ENCODE measurements around the gene MYRIP.

The MYRIP gene

GRCh38 chr3:40213556-40213955 lies 404.1 kb downstream of the MYRIP start:
- DNase-seq (ENCODE audit: low read depth, low spot score), result no peak
- Histone ChIP-seq H3K4me3 (ENCODE audit: insufficient read length, low read depth) (no peak overlapping the region), H3K4me1 (ENCODE audit: insufficient read depth, insufficient read length) (no peaks in the 10 kb centered on the region)

DNA sequence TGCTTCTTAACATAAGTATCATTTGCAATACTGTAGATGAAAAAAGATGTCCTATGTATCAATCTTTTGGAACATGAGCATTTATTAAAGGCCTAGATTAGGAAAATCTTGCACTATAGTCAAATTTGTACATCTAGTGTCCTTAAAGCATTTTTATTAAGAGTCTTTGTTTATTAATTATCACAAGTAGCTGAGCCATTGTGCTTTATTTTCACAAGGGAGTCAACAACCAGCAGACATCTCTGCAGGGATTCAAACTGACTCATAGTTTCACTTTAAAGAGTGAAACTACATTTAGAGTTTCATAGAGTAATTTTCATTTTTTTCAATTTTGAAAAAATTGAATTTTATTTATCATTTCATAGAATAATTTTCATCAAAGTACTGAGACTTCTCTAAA lies 405.6 kb downstream of the MYRIP start:
- Histone ChIP-seq H3K9me3 (ENCODE audit: insufficient read depth, low read length) (no peaks in the 10 kb centered on the region), H3K9ac (ENCODE audit: insufficient read length, low read depth) (no peak overlapping the region), H3K27me3 (ENCODE audit: insufficient read depth, insufficient read length) (no peaks in the 10 kb centered on the region), H3K4me3 (ENCODE audit: insufficient read length, low read depth) (no peak overlapping the region), H3K36me3 (ENCODE audit: insufficient read depth, insufficient read length, low read length) (no peaks in the 10 kb centered on the region), H3K4me1 (ENCODE audit: insufficient read depth, insufficient read length) (no peaks in the 10 kb centered on the region)
- no peak for TF ChIP-seq YY1 (IDR thresholded peaks at IDR 0.05; ENCODE audit: insufficient read depth, insufficient read length)
- no peak for TF ChIP-seq SUZ12 (IDR thresholded peaks at IDR 0.05; ENCODE audit: extremely low read depth, insufficient read depth, insufficient read length)
- TF ChIP-seq ZNF274 (IDR thresholded peaks at IDR 0.05; ENCODE audit: low read depth, low read length), result no peak
- no peak for DNase-seq (ENCODE audit: low read depth, low spot score)

More at GRCh38 chr3:40213556-40213955, 404.1 kb downstream of the MYRIP start:
- no peaks in the 10 kb centered on the region for H3K9me3 ChIP-seq (ENCODE audit: insufficient read depth, low read length)
- TF ChIP-seq YY1 (IDR thresholded peaks at IDR 0.05; ENCODE audit: insufficient read depth, insufficient read length) (no peak), ZNF274 (IDR thresholded peaks at IDR 0.05; ENCODE audit: low read depth, low read length) (no peak), SUZ12 (IDR thresholded peaks at IDR 0.05; ENCODE audit: extremely low read depth, insufficient read depth, insufficient read length) (no peak)
- no peaks in the 10 kb centered on the region for H3K27me3 ChIP-seq (ENCODE audit: insufficient read depth, insufficient read length)
- H3K9ac ChIP-seq (ENCODE audit: insufficient read length, low read depth), result no peak overlapping the region
- no peaks in the 10 kb centered on the region for H3K36me3 ChIP-seq (ENCODE audit: insufficient read depth, insufficient read length, low read length)

DNA sequence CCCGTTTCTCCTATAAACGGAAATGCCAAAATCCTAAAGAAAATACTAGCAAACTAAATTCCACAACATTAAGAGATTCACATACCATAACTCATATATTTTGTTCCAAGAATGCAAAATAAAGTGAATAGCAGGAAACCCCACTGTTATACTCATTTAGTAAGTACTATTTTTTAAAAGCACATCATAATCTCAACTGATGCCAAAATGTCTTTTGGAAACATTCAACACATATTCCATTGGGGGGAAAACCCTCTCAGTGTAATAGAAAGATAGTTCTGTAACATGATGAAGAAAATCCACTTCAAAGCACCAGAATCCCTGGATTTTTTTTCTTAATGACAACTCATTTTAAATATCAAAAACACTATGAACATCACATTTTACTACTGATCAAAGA lies 407.1 kb downstream of the MYRIP start:
- no peaks in the 10 kb centered on the region for H3K4me1 ChIP-seq (ENCODE audit: insufficient read depth, insufficient read length)
- no peaks in the 10 kb centered on the region for H3K9me3 ChIP-seq (ENCODE audit: insufficient read depth, low read length)
- no peak for DNase-seq (ENCODE audit: low read depth, low spot score)
- H3K9ac ChIP-seq (ENCODE audit: insufficient read length, low read depth), result no peak overlapping the region
- TF ChIP-seq ZNF274 (IDR thresholded peaks at IDR 0.05; ENCODE audit: low read depth, low read length) (no peak), SUZ12 (IDR thresholded peaks at IDR 0.05; ENCODE audit: extremely low read depth, insufficient read depth, insufficient read length) (no peak), YY1 (IDR thresholded peaks at IDR 0.05; ENCODE audit: insufficient read depth, insufficient read length) (no peak)
- no peak overlapping the region for H3K4me3 ChIP-seq (ENCODE audit: insufficient read length, low read depth)
- H3K27me3 ChIP-seq (ENCODE audit: insufficient read depth, insufficient read length), result no peaks in the 10 kb centered on the region
- no peaks in the 10 kb centered on the region for H3K36me3 ChIP-seq (ENCODE audit: insufficient read depth, insufficient read length, low read length)

DNA sequence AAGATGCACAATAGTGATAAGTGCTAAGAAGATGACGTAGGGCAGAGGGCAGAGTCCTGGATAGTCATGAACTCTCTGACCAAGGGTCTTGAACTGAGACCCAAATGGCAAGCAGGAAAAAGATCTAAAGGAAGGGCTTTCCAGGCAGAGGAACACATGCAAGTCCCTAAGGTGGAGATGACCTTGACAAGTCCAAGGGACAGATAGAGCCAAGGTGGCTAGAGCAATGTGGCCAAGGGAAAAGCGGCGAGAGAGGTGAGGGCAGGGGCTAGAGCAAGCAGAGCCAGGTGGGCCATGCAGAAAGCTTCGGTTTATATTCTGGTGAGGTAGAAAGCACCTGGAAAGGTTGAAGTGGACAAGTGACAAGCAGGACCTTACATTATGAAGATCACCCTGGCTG lies 414.4 kb downstream of the MYRIP start:
- TF ChIP-seq ZNF274 (IDR thresholded peaks at IDR 0.05; ENCODE audit: low read depth, low read length) (no peak), SUZ12 (IDR thresholded peaks at IDR 0.05; ENCODE audit: extremely low read depth, insufficient read depth, insufficient read length) (no peak), YY1 (IDR thresholded peaks at IDR 0.05; ENCODE audit: insufficient read depth, insufficient read length) (no peak)
- no peaks in the 10 kb centered on the region for H3K27me3 ChIP-seq (ENCODE audit: insufficient read depth, insufficient read length)
- no peaks in the 10 kb centered on the region for H3K9me3 ChIP-seq (ENCODE audit: insufficient read depth, low read length)
- H3K4me3 ChIP-seq (ENCODE audit: insufficient read length, low read depth), result no peak overlapping the region
- no peak overlapping the region for H3K9ac ChIP-seq (ENCODE audit: insufficient read length, low read depth)
- DNase-seq (ENCODE audit: low read depth, low spot score), result no peak
- no peaks in the 10 kb centered on the region for H3K36me3 ChIP-seq (ENCODE audit: insufficient read depth, insufficient read length, low read length)
- no peaks in the 10 kb centered on the region for H3K4me1 ChIP-seq (ENCODE audit: insufficient read depth, insufficient read length)

- H3K27me3 ChIP-seq (ENCODE audit: insufficient read depth, insufficient read length), result no peaks in the 10 kb centered on the region
- H3K9me3 ChIP-seq (ENCODE audit: insufficient read depth, low read length), result no peaks in the 10 kb centered on the region
- no peak for DNase-seq (ENCODE audit: low read depth, low spot score)
- H3K4me3 ChIP-seq (ENCODE audit: insufficient read length, low read depth), result no peak overlapping the region
- H3K9ac ChIP-seq (ENCODE audit: insufficient read length, low read depth), result no peak overlapping the region
- H3K36me3 ChIP-seq (ENCODE audit: insufficient read depth, insufficient read length, low read length), result no peaks in the 10 kb centered on the region
- H3K4me1 ChIP-seq (ENCODE audit: insufficient read depth, insufficient read length), result no peaks in the 10 kb centered on the region
- TF ChIP-seq ZNF274 (IDR thresholded peaks at IDR 0.05; ENCODE audit: low read depth, low read length) (no peak), SUZ12 (IDR thresholded peaks at IDR 0.05; ENCODE audit: extremely low read depth, insufficient read depth, insufficient read length) (no peak), YY1 (IDR thresholded peaks at IDR 0.05; ENCODE audit: insufficient read depth, insufficient read length) (no peak)
Measured at GRCh38 chr3:40224796-40225515, 415.5 kb downstream of the MYRIP start.

GRCh38 chr3:40226636-40227035 lies 417.2 kb downstream of the MYRIP start:
- no peaks in the 10 kb centered on the region for H3K36me3 ChIP-seq (ENCODE audit: insufficient read depth, insufficient read length, low read length)
- H3K9me3 ChIP-seq (ENCODE audit: insufficient read depth, low read length), result no peaks in the 10 kb centered on the region
- no peaks in the 10 kb centered on the region for H3K4me1 ChIP-seq (ENCODE audit: insufficient read depth, insufficient read length)
- H3K27me3 ChIP-seq (ENCODE audit: insufficient read depth, insufficient read length), result no peaks in the 10 kb centered on the region
- TF ChIP-seq SUZ12 (IDR thresholded peaks at IDR 0.05; ENCODE audit: extremely low read depth, insufficient read depth, insufficient read length), result no peak
- TF ChIP-seq ZNF274 (IDR thresholded peaks at IDR 0.05; ENCODE audit: low read depth, low read length), result no peak
- no peak for TF ChIP-seq YY1 (IDR thresholded peaks at IDR 0.05; ENCODE audit: insufficient read depth, insufficient read length)
- H3K9ac ChIP-seq (ENCODE audit: insufficient read length, low read depth), result no peak overlapping the region
- no peak overlapping the region for H3K4me3 ChIP-seq (ENCODE audit: insufficient read length, low read depth)
- no peak for DNase-seq (ENCODE audit: low read depth, low spot score)

DNA sequence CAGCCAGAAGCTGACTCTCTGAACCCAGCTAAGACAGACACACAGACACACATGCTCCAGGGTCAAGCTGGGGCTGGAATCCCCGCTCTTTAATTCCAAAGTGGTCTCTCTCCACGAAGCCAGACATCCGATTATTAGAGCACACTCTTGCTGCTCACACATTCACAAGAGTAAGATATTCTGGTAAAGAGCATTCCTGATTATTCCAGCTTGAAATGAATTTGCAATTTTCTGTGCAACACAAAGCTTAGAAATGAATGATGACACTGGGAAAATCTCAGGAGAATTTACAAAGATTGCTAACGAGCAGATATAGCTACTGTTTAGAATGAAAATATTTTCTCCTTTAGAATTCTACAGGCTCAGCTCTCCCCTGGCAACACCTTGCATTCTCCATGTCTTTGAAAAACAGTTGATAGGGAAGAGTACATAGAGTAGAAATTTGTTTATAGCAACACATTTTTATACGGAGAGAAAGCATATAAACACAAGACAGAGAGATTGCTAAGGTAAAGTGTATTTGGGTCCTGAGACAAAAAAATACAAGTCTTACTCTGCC lies 419.5 kb downstream of the MYRIP start:
- H3K4me3 ChIP-seq (ENCODE audit: insufficient read length, low read depth), result no peak overlapping the region
- no peak for TF ChIP-seq YY1 (IDR thresholded peaks at IDR 0.05; ENCODE audit: insufficient read depth, insufficient read length)
- no peak for TF ChIP-seq ZNF274 (IDR thresholded peaks at IDR 0.05; ENCODE audit: low read depth, low read length)
- no peak for TF ChIP-seq SUZ12 (IDR thresholded peaks at IDR 0.05; ENCODE audit: extremely low read depth, insufficient read depth, insufficient read length)
- peaks cover 7% of the 10 kb centered on the region; the same call in 1 of the 2 replicates for H3K9me3 ChIP-seq (ENCODE audit: insufficient read depth, low read length)
- no peaks in the 10 kb centered on the region for H3K36me3 ChIP-seq (ENCODE audit: insufficient read depth, insufficient read length, low read length)
- no peak overlapping the region for H3K9ac ChIP-seq (ENCODE audit: insufficient read length, low read depth)
- H3K4me1 ChIP-seq (ENCODE audit: insufficient read depth, insufficient read length), result no peaks in the 10 kb centered on the region
- no peak for DNase-seq (ENCODE audit: low read depth, low spot score)
- no peaks in the 10 kb centered on the region for H3K27me3 ChIP-seq (ENCODE audit: insufficient read depth, insufficient read length)
